ENCODE results near the gene GPR176.

- TF ChIP-seq, protein P1, sequence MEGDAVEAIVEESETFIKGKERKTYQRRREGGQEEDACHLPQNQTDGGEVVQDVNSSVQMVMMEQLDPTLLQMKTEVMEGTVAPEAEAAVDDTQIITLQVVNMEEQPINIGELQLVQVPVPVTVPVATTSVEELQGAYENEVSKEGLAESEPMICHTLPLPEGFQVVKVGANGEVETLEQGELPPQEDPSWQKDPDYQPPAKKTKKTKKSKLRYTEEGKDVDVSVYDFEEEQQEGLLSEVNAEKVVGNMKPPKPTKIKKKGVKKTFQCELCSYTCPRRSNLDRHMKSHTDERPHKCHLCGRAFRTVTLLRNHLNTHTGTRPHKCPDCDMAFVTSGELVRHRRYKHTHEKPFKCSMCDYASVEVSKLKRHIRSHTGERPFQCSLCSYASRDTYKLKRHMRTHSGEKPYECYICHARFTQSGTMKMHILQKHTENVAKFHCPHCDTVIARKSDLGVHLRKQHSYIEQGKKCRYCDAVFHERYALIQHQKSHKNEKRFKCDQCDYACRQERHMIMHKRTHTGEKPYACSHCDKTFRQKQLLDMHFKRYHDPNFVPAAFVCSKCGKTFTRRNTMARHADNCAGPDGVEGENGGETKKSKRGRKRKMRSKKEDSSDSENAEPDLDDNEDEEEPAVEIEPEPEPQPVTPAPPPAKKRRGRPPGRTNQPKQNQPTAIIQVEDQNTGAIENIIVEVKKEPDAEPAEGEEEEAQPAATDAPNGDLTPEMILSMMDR (IDR thresholded peaks at IDR 0.05) = no peak
- TF ChIP-seq POLR2A (IDR thresholded peaks at IDR 0.05; ENCODE audit: low read depth) (no peak), EP300 (IDR thresholded peaks at IDR 0.05) (no peak), POLR2AphosphoS5 (IDR thresholded peaks at IDR 0.05) (no peak)
Observed at GRCh38 chr15:39907216-39907615, 12.8 kb downstream of the GPR176 start.
